H9 (cell line): ENCODE results near the gene GATD1. TPM values are rescaled to one million over a fixed set of nuclear protein-coding genes. Genes with fewer than 3 reads are reported as not detected.
"Not testable (repeated sequence)": the region's sequence is repeated elsewhere in the genome, so short reads cannot be mapped to it uniquely, and the experiment has no call there.

Experiments
- DNase-seq: peaks from one replicate; pipeline ENCODE4 v3.0.0-alpha.2; 2017
- H2AFZ ChIP-seq: one replicate; pipeline ENCODE4 v1.6.1; 2013; ENCODE audit warnings: mild to moderate bottlenecking, low read length, control low read depth, moderate library complexity
- H2AK5ac ChIP-seq: 2 replicates; pipeline ENCODE4 v1.6.1; 2013; ENCODE audit warnings: low read length, control low read depth, mixed read lengths; ENCODE audit not compliant: insufficient read length
- H2BK120ac ChIP-seq: one replicate; pipeline ENCODE4 v1.6.1; 2013; ENCODE audit warnings: low read depth, mild to moderate bottlenecking, low read length, control low read depth, inconsistent platforms; ENCODE audit not compliant: poor library complexity, severe bottlenecking
- H2BK12ac ChIP-seq: 2 replicates; pipeline ENCODE4 v1.6.1; 2013; ENCODE audit warnings: low read length, control low read depth, mixed read lengths, low read depth; ENCODE audit not compliant: insufficient read length
- H2BK15ac ChIP-seq: 2 replicates; pipeline ENCODE4 v1.6.1; 2013; ENCODE audit warnings: low read depth, low read length, control low read depth
- H2BK20ac ChIP-seq: one replicate; pipeline ENCODE4 v1.6.1; 2013; ENCODE audit warnings: low read depth, mild to moderate bottlenecking, low read length, control low read depth, inconsistent platforms; ENCODE audit not compliant: poor library complexity, severe bottlenecking
- H2BK5ac ChIP-seq: 2 replicates; pipeline ENCODE4 v1.6.1; 2013; ENCODE audit warnings: low read length, control low read depth, mixed read lengths; ENCODE audit not compliant: insufficient read length
- H3K14ac ChIP-seq: 2 replicates; pipeline ENCODE4 v1.6.1; 2013; ENCODE audit warnings: low read length, control low read depth; ENCODE audit not compliant: insufficient read depth
- H3K18ac ChIP-seq: 2 replicates; pipeline ENCODE4 v1.6.1; 2013; ENCODE audit warnings: low read depth, mild to moderate bottlenecking, mixed read lengths, low read length, control low read depth; ENCODE audit not compliant: insufficient read length
- H3K23ac ChIP-seq: 2 replicates; pipeline ENCODE4 v1.6.1; 2013; ENCODE audit warnings: low read length, control low read depth, mixed read lengths, low read depth; ENCODE audit not compliant: insufficient read length
- H3K23me2 ChIP-seq: 2 replicates; pipeline ENCODE4 v1.6.1; 2013; ENCODE audit warnings: low read depth, mild to moderate bottlenecking, mixed read lengths, low read length, control low read depth; ENCODE audit not compliant: insufficient read length, poor library complexity, severe bottlenecking
- H3K27ac ChIP-seq: 2 replicates; pipeline ENCODE4 v1.5.1; 2013; ENCODE audit warnings: low read length, control low read depth, mixed read lengths, low read depth; ENCODE audit not compliant: insufficient read length
- H3K27me3 ChIP-seq: 2 replicates; pipeline ENCODE4 v1.6.1; 2013; ENCODE audit warnings: low read length, control low read depth, inconsistent platforms; ENCODE audit not compliant: insufficient read depth
- H3K4ac ChIP-seq: 2 replicates; pipeline ENCODE4 v1.6.1; 2013; ENCODE audit warnings: low read depth, mild to moderate bottlenecking, control low read depth, inconsistent platforms, low read length, moderate library complexity
- H3K4me1 ChIP-seq: 2 replicates; pipeline ENCODE4 v1.6.1; 2013; ENCODE audit warnings: low read length, control low read depth, inconsistent platforms; ENCODE audit not compliant: insufficient read depth
- H3K4me2 ChIP-seq: 2 replicates; pipeline ENCODE4 v1.6.1; 2013; ENCODE audit warnings: low read length, control low read depth, mixed read lengths; ENCODE audit not compliant: insufficient read length, insufficient read depth
- H3K56ac ChIP-seq: 2 replicates; pipeline ENCODE4 v1.6.1; 2013; ENCODE audit warnings: low read depth, mild to moderate bottlenecking, mixed read lengths, low read length, control low read depth; ENCODE audit not compliant: insufficient read length
- H3K79me1 ChIP-seq: 2 replicates; pipeline ENCODE4 v1.6.1; 2013; ENCODE audit warnings: low read depth, mild to moderate bottlenecking, moderate library complexity, low read length, control low read depth, inconsistent platforms; ENCODE audit not compliant: insufficient read depth, poor library complexity, severe bottlenecking
- H3K79me2 ChIP-seq: 2 replicates; pipeline ENCODE4 v1.6.1; 2013; ENCODE audit warnings: low read length, control low read depth, inconsistent platforms; ENCODE audit not compliant: insufficient read depth
- H3K9ac ChIP-seq: 2 replicates; pipeline ENCODE4 v1.6.1; 2013; ENCODE audit warnings: low read length, control low read depth, mixed read lengths; ENCODE audit not compliant: insufficient read length; ENCODE audit errors: extremely low read depth
- H3K9me3 ChIP-seq: one replicate; pipeline ENCODE4 v1.6.1; 2013; ENCODE audit warnings: low read depth, low read length, inconsistent platforms; ENCODE audit not compliant: control insufficient read depth
- H3T11ph ChIP-seq: one replicate; pipeline ENCODE4 v1.6.1; 2013; ENCODE audit warnings: mild to moderate bottlenecking, low read length, control low read depth, inconsistent platforms
- H4K20me1 ChIP-seq: one replicate; pipeline ENCODE4 v1.6.1; 2013; ENCODE audit not compliant: control insufficient read depth, insufficient read length, insufficient read depth
- H4K5ac ChIP-seq: 2 replicates; pipeline ENCODE4 v1.6.1; 2013; ENCODE audit warnings: low read depth, mild to moderate bottlenecking, mixed read lengths, low read length, control low read depth; ENCODE audit not compliant: insufficient read length
- H4K8ac ChIP-seq: replicated peaks from 2 replicates; pipeline ENCODE4 v1.6.1; 2013; ENCODE audit warnings: low read length, control low read depth, mixed read lengths, low read depth; ENCODE audit not compliant: insufficient read length
- H4K91ac ChIP-seq: 2 replicates; pipeline ENCODE4 v1.6.1; 2013; ENCODE audit warnings: low read depth, mild to moderate bottlenecking, moderate library complexity, mixed read lengths, low read length, control low read depth; ENCODE audit not compliant: insufficient read length
- H3K27ac Mint-ChIP-seq, 3 experiments: 2 replicates in 2 of 3; 3 replicates in 1 of 3; pipeline ENCODE4 v1.8.0; 2020 to 2021; ENCODE audit warnings: mixed read lengths in 3 of 3, mild to moderate bottlenecking in 1 of 3, moderate library complexity in 1 of 3
- H3K27me3 Mint-ChIP-seq: 2 replicates; pipeline ENCODE4 v1.8.0; 2021; ENCODE audit warnings: low read depth, mild to moderate bottlenecking, moderate library complexity, mixed read lengths
- H3K36me3 Mint-ChIP-seq, 3 experiments: 2 replicates in 2 of 3; 3 replicates in 1 of 3; pipeline ENCODE4 v1.8.0; 2020 to 2021; ENCODE audit warnings: low read depth in 3 of 3, mixed read lengths in 3 of 3; ENCODE audit not compliant: insufficient read depth in 1 of 3
- H3K4me1 Mint-ChIP-seq, 2 experiments: 2 replicates each; pipeline ENCODE4 v1.8.0; 2020; ENCODE audit warnings: mixed read lengths in 2 of 2
- H3K4me3 Mint-ChIP-seq, 2 experiments: 2 replicates in 1 of 2; 3 replicates in 1 of 2; pipeline ENCODE4 v1.8.0; 2020 to 2021; ENCODE audit warnings: mild to moderate bottlenecking in 2 of 2, mixed read lengths in 2 of 2, moderate library complexity in 1 of 2
- H3K9me3 Mint-ChIP-seq, 2 experiments: 2 replicates in 1 of 2; 3 replicates in 1 of 2; pipeline ENCODE4 v1.8.0; 2020; ENCODE audit warnings: mild to moderate bottlenecking in 2 of 2, mixed read lengths in 2 of 2, moderate library complexity in 1 of 2
- CTCF ChIP-seq: fragments of 200-600 bp; sonication (generic); conservative IDR thresholded peaks from 3 replicates; pipeline ENCODE4 v1.8.0; 2021; ENCODE audit warnings: antibody characterized with exemption, mild to moderate bottlenecking
- WGBS: extraction: QIAGEN DNeasy Blood & Tissue Kit; methylation state at CpG from one replicate; pipeline ENCODE4 v1.1.7; 2013; ENCODE audit warnings: missing lambda C conversion rate, low lambda C conversion rate, mixed read lengths; ENCODE audit not compliant: insufficient read length; ENCODE audit errors: extremely low coverage; 5-methylcytosine and 5-hydroxymethylcytosine counted together
- total RNA-seq: library from RNA; stranded (reverse); gene quantifications from 2 replicates; pipeline ENCODE4 v1.2.1, GENCODE V29; 2021

The GATD1 gene
- total RNA-seq, 1 experiment from 2014 or later, result 60.0 TPM

- H3K9me3 Mint-ChIP-seq, result peaks cover 12 to 15% of the 10 kb centered on the region in 2 experiments
- H3K4me3 Mint-ChIP-seq, result no peak overlapping the region
- H3K36me3 Mint-ChIP-seq, result peaks cover 3 to 11% (median 5%) of the 10 kb centered on the region in 3 experiments; a peak in 6 of 7 replicates
- no peaks in the 10 kb centered on the region for H4K20me1 ChIP-seq
- H3K14ac ChIP-seq, result no peak overlapping the region; the same call in 1 of the 2 replicates
- H2BK15ac ChIP-seq, result no peak overlapping the region
- H3K27me3 ChIP-seq, result no peaks in the 10 kb centered on the region
- no peak overlapping the region for H2AFZ ChIP-seq
- no peak overlapping the region for H3T11ph ChIP-seq
- H4K91ac ChIP-seq, result no peak overlapping the region
- H3K27ac ChIP-seq, result no peak overlapping the region
- WGBS, result no CpG with 5 or more reads among the region's 11 CpGs
- H3K79me2 ChIP-seq, result no peaks in the 10 kb centered on the region
- H3K4me1 ChIP-seq, result no peaks in the 10 kb centered on the region
- peaks cover 11% of the 10 kb centered on the region for H3K27me3 Mint-ChIP-seq
- H3K4ac ChIP-seq, result no peak overlapping the region
- H3K27ac Mint-ChIP-seq, result peak overlapping the region in 1 of 3 experiments; percentile 72; a peak in 1 of 7 replicates
- no peak overlapping the region for H2BK120ac ChIP-seq
- TF ChIP-seq CTCF, result no peak
- no peak overlapping the region for H3K23ac ChIP-seq
- no peak overlapping the region for H3K4me2 ChIP-seq
- no peak overlapping the region for H2BK20ac ChIP-seq
- H3K23me2 ChIP-seq, result no peaks in the 10 kb centered on the region
- H2BK12ac ChIP-seq, result no peak overlapping the region
- H4K8ac ChIP-seq, result no peak overlapping the region
- H2BK5ac ChIP-seq, result no peak overlapping the region
- H3K9me3 ChIP-seq, result no peaks in the 10 kb centered on the region
- H3K4me1 Mint-ChIP-seq, result peaks cover 3 to 9% of the 10 kb centered on the region in 2 experiments; a peak in 1 of 4 replicates
- H3K9ac ChIP-seq, result no peak overlapping the region
- no peak overlapping the region for H4K5ac ChIP-seq
- no peak overlapping the region for H3K18ac ChIP-seq
- no peak overlapping the region for H2AK5ac ChIP-seq
- no peak for DNase-seq
- no peaks in the 10 kb centered on the region for H3K79me1 ChIP-seq
- H3K56ac ChIP-seq, result no peak overlapping the region
These were observed 39.9 kb downstream of the GATD1 start for GRCh38 chr11:737366-737765.

- H3K56ac ChIP-seq, H3K4me1 ChIP-seq, H3T11ph ChIP-seq, H3K14ac ChIP-seq, H3K79me2 ChIP-seq, H3K23me2 ChIP-seq, H2BK12ac ChIP-seq, H2BK5ac ChIP-seq, H2AK5ac ChIP-seq, H3K79me1 ChIP-seq, H3K4me2 ChIP-seq, H2BK15ac ChIP-seq, H3K27me3 ChIP-seq, H3K9me3 ChIP-seq, H3K9ac ChIP-seq, H3K4me3 Mint-ChIP-seq, H3K27ac ChIP-seq, H3K4ac ChIP-seq, H2BK120ac ChIP-seq, H3K23ac ChIP-seq, H4K91ac ChIP-seq, H4K5ac ChIP-seq, H2BK20ac ChIP-seq, H3K4me1 Mint-ChIP-seq, H4K20me1 ChIP-seq, H4K8ac ChIP-seq, DNase-seq, H2AFZ ChIP-seq, H3K18ac ChIP-seq, H3K27ac Mint-ChIP-seq: not testable (repeated sequence)
- peaks cover 12 to 15% of the 10 kb centered on the region in 2 experiments for H3K9me3 Mint-ChIP-seq
- peaks cover 11% of the 10 kb centered on the region for H3K27me3 Mint-ChIP-seq
- H3K36me3 Mint-ChIP-seq, result peaks cover 3 to 11% (median 5%) of the 10 kb centered on the region in 3 experiments; a peak in 6 of 7 replicates
- no CpG with 5 or more reads among the region's 26 CpGs for WGBS
These were observed 42.7 kb downstream of the GATD1 start for GRCh38 chr11:734541-734940.
